Measurements from ENCODE around the gene PLXDC2.

PLXDC2 gene

DNA sequence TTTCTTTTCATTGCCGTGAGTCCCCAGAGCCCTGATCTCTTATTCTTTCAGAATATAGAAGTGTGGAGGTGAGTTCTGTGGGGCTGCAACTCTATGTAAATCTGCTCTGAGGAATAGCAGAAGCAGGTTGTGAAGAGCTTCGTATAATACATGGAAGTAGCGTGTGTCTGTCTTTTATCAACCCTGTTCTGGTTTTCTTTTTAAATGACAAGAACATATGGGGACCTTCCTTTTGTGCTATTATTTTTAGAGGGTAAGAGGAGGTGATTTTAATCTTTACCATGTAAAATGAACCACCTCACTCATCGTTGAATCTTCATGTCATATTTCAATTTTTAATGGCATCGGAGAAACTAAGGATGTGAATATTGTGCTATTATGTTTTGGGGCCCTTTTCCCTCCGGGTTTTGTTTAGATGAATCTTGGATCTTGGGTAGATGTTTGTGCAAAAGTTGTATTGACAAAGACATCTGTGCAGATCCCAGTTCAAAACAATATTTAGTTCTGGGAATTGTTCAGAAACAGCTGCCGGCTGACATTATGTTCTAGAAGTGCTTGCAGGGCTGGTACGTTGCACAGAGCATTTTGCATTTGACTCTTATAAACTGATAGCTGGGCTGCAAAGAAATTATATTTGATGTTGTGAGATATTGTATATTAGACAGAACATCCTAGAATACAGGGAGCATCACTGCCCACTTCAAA, 46.7 kb downstream of the PLXDC2 start:
- no peak for DNase-seq

DNA sequence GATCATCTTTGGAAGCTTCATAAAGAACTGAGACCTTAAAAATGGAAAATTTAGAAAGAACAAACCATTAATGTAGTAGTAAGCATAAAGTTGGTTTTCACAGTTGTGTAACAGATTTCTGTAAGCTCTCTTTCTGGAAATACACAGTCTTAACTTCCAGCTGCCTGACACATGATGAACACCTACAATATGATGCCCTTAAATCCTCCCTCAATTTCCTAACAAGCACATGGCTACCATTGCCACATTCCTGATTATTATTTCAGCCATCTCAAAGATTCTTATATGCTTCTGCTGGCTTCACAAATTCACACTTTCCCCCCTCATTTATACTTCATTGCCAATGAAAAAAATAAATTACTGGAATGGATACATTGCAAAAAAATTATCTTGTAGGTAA, 49.4 kb downstream of the PLXDC2 start:
- no peak for DNase-seq

DNA sequence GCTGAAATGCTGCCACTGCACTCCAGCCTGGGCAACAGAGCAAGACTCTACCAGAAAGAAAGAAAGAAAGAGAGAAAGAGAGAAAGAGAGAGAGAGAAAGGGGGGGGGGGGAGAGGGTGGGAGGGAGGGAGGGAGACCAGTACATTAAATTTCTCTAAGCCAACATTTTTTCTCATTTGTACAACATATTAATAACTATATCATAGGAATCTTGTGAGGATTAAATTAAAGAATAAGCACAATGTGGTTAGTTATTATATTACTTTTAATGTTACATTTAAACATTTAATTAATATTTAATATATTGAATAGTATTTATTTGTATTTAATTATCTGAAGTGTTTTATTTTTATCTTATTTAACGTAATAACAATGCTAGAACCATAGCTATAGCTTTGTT, 53.1 kb downstream of the PLXDC2 start:
- no peak for DNase-seq

DNA sequence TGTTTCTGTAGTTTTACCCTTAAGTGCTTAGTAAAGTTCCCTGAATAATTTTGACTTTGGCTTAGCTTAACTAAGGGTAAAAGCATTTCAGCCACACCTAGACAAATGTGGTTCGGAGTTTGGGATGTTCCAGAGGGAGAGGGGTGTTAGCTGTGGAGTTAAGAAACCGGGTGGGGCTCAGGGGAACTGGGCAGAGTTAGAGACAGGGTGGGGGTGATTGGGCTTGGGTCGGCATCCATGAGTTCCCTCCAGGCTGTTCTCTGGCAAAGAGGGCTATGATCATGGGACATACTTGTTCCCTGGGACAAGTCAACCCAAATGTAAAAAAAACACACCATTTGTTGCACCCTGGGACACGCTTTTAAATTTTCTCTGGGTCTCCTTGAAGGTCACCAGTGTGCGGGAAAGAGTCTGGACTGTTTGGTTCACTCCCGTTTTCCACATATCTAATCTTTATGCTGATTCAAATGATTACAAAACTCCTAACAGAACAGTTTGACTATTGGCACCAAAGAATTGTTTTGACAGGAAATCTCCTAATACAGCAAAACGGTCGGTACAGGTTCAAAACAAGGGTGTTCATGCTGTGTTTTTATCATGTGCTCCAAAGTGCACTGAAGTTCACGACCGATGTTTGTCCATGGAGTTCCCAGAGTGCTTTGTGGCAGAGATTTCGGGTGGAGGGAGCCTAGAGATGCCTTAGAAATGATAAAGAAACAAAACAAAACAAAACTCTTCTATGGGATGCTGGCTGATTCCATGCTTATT, 56.5 kb downstream of the PLXDC2 start:
- DNase-seq = no peak

DNA sequence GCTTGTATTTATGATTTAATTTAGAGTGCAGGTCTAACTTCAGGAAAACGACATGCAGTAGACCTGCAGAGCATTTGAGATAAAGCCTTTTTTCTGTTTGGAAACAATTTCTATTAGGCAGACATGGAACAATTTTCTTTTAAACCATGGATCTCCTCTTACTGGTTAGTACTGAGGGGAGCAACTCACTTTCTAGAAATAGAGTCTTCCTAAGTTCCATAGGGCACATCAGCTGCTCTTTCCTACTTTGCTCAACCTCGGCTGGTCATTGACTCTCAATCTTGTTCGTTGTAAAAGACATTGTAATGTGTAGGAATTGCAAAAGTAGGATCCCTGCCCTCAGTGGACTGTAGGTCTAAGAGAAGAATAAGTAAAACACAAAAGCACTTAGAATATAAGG, 58.0 kb downstream of the PLXDC2 start:
- DNase-seq = no peak

DNA sequence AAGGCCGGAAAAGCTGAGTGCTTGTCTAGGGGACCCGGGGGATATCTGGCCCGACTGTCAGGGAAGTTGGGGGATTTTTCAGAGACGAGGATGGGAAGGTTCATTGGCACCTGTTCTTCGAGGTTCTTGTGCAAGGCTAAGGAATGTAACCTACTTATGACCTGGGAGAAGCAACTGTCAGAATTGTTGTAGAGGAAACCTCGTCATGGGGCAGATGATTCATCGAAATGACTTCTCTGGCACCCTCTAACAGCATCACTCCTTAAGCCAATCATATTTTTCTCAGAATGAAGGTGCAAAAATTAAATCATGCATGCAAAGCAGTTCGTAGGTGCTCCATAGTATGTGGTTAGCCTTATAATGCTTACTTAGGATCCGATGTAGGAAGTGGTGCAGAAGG, 58.6 kb downstream of the PLXDC2 start:
- DNase-seq = no peak

DNA sequence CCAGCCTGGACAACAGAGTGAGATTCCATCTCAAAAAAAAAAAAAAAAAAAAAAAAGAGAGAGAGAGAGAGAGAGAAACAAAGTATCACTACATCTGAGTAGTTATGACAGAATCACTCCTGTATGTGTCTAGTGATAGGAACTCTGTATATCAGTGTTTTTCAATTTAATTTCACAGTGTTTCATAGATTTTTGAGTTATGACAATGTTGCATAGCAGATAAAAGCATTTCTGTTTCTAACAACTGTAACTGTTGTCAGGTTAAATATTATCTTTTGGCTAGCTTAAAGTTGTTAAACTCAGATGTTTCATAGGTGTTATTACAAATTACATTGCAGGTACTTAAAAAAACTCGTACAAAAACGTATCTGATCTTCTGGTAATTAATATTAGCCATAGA, 60.3 kb downstream of the PLXDC2 start:
- no peak for DNase-seq

DNA sequence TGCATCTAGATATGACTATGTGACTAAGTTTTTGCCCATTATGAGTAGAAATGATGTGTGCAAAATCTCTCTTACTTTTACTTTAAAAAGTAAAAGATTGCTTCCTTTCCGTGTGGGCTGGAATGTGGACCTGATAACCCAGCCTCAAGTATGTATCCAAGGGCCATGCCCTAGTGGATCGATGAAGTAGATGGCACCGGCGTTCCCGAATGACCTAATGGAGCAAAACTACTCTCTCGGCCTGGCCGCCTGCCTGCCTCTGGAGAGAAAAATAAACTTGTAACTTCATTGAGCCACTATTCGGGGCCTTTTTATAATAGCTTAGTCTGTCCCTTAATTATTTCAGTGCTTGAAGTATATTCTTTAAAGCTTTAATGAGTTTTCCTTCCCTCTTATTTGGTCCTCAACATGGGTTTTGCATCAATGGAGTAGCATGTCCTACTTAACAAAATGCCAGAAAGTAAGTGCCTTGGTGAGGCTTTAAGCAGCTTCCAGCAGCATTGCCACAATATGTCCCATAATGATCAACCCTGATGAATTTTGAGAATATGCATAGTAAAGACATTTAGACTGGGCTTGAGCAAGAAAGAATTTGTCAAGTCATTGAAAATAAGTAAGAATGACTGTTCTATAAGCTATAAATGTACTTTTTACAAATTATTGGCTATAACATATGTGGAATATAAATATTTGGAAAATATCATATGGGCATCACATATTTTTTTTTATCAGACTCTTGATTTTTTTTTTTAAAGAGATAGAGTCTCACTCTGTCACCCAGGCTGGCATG, 61.4 kb downstream of the PLXDC2 start:
- no peak for DNase-seq

DNA sequence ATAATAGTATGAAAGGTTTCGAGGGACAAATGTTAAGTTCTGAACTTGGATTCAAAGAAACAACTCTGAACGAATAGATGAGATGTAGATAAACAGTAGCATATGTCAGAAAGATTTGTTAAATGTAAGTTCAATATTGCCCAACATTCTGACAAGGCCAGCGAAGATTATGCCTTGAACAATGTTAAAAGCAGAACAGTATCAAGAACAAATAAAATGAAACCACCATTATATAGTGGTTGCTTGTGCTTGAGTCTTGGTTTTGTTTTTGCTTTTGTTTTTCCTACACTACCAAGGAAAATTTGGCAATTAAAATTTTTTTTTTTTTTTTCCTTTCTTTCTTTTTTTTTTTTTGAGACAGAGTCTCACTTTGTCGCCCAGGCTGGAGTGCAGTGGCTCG, 66.4 kb downstream of the PLXDC2 start:
- DNase-seq = no peak

DNA sequence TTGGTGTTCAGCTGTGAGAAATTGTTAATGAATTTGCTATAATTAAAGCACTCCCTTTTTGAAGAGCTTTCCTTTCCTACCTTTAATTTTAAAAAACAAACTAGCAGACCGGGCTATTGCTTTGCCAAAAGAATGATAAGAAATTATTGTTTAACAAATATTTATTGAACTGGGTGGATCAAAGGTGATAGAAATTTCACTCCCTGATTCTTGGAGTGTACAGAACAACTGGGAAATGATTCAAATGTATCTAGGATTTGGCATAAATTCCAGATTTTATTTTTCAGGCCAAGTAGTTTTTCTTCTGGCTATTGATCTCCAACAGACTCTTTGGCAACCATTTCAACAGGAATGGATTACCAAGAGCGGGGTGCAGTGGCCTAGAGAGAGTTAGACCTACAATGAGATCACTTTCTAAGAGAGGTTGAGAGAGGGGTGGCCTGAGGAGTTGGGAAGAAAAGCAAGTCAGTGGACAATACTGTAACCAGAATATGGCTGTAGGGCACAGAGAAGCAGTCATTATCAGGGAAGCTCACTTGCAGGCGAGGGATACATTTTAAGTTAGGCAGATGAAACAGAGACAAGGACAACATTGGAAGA, 71.9 kb downstream of the PLXDC2 start:
- no peak for DNase-seq

DNA sequence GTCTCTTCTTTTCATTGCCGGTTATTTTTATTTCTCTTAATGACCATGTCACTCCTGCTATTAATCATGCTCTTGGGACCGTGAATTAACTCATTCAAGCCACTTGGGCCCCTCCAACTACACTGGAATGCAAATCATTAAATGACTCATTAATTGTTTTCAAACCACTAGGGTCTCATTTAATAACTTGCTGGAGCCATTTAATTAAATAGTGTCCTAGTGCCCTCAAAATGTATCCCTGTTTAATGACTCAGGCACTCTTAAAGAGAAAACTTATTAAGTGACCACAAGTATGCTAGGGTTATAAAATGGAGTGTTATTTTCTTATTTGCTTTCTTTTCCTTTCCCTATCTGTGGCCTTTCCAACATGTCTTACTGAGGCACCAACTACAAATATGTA, 73.0 kb downstream of the PLXDC2 start:
- DNase-seq = no peak

DNA sequence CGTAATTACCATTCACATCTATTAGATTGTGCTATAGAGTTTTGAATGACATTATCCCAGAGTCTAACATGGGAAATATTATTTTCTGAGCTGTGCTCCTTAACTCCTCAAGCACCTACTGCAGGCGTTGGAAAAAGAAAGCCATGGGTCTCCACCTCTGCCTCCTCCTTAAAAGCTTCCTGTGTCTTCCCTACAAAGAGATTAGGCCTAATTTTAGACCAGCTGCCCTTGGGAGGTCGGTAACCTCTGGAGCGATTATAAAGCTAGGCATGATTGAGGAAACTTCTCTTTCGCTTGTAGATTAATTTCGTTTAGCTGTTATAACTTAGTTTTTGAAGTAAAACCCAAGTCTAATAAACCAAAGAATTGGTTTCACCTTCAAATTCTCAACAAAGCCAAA, 75.2 kb downstream of the PLXDC2 start:
- DNase-seq = no peak

DNA sequence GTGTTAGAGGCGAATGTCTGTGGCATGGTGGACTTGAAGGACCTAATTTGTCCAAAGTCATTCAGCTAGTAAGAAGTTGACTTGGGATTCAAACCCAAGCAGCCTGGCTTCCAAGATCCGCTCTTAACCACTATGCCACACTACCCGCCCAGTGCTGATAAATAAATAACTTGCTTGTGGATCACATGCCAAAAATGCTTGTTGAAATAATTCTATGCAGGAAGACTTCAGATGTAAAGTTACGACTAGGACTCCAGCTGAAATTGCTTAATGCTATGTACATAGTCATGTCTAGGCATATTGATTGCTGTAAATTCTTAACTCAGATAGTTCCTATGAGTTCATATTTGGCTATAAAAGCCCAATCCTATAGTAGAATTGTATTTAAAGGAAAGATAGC, 76.0 kb downstream of the PLXDC2 start:
- no peak for DNase-seq

DNA sequence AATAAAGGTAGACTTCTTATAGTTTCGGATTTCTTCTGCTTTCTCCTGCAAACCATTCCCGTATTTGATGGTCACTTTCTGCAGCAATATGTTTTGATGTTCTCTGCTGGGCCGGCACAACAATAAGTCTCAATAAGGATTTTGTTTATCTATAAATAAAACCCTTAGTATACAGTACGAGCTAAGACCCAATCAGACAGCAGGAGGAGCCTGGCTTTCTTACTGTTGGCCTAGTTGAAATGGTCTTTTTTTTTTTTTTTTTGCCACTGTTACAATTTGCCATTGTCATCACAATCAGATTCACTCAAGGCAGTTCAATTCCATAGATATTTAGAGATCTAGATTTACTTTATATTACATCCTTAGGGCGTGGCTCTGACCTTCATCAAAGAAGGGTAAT, 76.4 kb downstream of the PLXDC2 start:
- no peak for DNase-seq

DNA sequence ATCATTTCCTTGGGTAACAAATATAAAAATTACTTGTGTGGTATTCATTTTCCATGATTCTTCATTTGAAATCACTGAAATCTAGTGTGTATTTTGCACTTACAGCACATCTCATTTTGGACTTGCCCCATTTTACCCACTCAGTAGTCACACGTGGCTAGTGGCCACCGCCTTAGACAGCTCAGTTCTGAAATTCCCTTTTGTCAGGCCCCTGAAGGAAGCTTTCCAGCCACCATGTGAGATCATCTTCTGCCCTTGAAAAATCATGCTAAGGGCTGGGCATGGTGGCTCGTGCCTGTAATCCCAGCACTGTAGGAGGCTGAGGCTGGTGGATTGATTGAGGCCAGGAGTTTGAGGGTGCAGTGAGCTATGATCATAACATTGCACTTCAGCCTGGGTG, 79.3 kb downstream of the PLXDC2 start:
- no peak for DNase-seq

DNA sequence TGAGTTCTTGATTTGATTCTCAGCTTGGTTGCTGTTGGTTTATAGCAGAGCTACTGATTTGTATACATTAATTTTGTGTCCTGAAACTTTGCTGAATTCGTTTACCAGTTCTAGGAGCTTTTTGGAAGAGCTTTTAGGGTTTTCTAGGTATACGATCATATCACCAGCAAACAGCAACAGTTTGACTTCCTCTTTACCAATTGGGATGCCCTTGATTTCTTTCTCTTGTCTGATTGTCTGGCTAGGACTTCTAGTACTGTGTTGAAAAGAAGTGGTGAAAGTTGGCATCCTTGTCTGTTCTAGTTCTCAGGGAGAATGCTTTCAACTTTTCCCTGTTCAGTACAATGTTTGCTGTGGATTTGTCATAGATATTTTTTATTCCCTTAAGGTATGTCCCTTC, 86.2 kb downstream of the PLXDC2 start:
- no peak for DNase-seq

DNA sequence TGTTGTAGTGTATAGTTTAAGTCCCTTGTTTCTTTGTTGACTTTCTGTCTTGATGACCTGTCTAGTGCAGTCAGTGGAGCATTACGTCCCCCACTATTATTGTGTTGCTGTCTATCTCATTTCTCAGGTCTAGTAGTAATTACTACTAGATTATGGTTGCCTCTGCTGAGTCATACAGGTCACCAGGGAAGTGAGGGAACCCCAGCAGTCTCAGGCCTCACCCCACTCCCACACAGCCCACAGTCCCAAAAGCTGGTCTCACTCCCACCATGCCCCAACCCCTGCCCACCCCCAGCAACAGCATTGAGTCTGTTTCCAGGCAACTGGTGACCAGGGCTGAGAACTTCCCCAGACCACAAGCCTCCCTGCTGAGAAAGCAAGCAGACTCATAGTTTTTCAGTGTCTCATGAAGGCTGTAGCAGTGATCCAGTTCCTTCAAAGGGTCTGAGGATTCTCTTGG, 88.0 kb downstream of the PLXDC2 start:
- no peak for DNase-seq

DNA sequence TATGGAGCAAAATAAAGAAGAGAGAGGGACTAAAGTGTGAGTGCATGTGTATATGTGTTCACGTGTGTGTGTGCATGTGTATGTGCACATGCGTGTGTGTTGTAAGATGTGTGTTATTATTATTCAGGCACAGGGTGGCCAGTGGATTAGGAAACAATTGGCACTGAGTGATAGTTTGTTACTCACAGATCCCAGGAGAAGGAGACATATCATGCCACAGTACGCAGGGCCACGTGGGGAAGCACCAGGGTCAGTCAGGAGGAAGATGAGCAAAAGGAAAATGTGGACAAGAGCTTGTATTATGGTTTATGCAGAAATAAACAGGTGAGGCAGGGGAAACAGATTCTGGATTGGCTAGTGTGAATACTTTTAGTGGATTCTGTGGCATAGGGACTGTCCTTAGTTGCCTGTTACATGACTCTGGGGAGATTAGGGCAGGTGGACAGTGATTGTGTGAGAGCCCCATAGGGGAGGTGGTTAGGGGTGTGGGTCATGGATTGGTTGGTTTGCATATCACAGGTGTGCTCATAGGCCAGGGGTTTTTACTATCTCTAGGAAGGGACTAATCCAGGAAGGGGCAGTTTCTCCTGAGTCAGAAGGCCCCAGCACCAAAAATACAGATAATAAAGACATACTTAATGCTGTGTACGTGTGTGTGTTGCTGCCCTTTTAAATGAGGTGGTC, 90.0 kb downstream of the PLXDC2 start:
- DNase-seq = no peak

DNA sequence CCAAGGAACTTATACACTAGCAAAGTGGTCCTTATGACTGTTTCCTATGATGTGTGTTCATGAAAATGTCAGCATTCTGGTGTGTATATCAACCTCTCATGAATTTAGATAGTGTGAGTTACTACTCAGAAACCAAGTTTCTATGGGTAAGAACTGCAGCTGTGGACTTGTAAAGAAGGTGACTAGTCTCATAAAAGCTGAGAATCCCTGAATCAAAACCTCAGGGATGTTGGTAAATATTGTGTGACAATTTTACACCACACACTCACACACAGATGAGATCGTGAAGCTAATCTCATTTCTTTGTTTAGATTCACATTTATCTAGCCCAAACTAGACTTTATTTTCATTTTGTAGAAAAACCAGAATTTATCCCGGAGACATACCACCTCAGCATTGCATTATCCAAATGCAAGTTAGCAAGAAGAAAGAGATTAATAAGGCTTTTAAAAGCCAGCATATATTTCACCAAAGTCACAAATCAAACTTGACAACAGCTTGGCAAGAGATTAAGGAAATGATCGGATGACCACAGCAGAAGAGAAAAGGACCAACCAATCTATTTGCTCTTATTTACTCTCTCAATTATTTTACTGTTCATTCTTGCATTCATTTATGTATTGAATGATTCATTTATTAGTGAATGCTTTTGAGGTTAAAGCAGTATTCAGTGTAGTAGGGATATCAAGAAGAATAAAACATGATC, 92.9 kb downstream of the PLXDC2 start:
- DNase-seq = no peak

DNA sequence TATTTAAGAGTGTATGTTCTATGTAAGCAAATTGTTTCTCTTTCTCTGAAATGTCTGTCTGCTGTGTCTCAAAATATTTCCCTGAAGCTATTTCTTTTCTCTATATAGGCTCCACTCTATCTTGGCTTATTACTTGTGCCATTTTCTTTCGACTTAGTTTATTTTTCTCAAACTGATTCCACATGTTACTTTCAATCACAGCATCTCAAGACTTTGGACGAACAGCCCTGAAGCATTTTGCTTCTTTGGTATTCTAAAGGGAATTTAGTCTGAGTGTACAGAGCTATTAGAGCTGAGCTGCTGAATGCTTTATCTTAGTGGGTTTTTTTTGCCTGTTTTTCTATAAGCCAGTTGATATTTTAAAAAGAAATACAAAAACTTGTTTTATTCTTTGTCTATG, 95.7 kb downstream of the PLXDC2 start:
- no peak for DNase-seq

DNA sequence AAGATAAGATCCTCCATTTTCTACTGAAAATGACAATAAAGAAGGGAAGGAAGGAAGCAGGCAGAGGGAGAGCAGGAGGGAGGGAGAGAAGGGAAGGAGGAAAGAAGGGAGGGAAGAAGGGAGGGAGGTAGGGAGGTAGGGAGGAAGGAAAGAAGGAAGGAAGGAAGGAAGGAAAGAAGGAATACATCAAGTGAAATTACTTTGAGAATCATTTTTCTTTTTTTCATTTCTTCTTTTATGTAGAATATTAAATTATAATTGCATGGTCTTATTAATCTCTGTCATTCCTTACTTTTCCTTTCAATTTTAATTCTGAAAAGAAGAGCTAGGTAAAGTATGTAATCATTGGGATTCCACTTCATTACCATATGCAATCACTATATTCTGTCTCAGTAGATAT, 97.8 kb downstream of the PLXDC2 start:
- DNase-seq = no peak

DNA sequence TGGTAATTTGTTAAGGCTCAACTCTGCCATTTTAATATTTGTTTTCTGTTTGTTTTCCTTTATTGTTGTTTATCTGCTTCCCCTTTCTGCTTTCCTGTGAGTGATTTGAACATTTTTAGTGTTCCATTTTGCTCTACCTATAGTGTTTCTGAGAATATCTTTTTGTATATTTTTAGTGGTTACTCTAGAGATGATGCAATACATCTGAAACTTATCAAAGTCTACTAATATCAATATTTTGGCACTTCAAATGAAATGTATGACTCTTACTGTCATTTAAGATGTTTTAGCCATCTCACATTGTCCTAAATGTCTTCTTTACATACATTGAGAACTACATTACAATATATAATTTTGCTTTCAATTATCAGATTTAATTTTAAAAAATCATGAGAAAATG, 98.9 kb downstream of the PLXDC2 start:
- DNase-seq = no peak
